ENCODE data around the gene COL23A1. TPM values are rescaled to one million over a fixed set of nuclear protein-coding genes. Genes with fewer than 3 reads are reported as not detected.

COL23A1 gene
- total and polyA plus RNA-seq, 3 experiments from 2014 or later: 0.20 to 0.28 TPM; not detected in 1

DNA sequence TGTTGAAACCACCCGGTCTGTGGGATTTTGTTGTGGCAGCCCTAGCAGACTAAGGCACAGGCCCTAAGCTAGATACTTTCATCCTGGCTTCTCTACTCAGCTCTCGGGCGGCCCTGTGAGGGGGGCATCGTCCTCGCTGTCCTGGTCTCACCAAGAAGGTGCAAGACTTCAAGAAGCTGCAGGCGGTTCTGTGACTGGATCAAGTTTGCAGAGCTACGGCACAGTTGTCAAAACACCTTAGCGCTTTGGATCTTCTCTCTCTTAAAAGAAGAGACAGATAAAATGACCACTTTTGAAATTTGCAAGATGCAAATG is 238.2 kb downstream of the COL23A1 start:
- Mint-ChIP-seq H3K4me3 (no peak overlapping the region), H3K27ac (no peak overlapping the region), H3K9me3 (no peaks in the 10 kb centered on the region), H3K36me3 (no peaks in the 10 kb centered on the region), H3K27me3 (peaks cover 20 to 40% of the 10 kb centered on the region in 2 donors), H3K4me1 (peaks cover 0 to 9% (median 5%) of the 10 kb centered on the region in 3 donors)
- CTCF ChIA-PET: no interaction called here
- no peaks in the 10 kb centered on the region for H3K4me1 ChIP-seq (ENCODE audit: insufficient read depth, low read length)
- no peak overlapping the region for H3K4me3 ChIP-seq (ENCODE audit: low read length)
- no peak for DNase-seq
- no peak overlapping the region for H3K27ac ChIP-seq (ENCODE audit: low read depth, low read length)
- no peaks in the 10 kb centered on the region for H3K27me3 ChIP-seq (ENCODE audit: insufficient read depth, low read length, poor library complexity, severe bottlenecking)
- POLR2A ChIA-PET: no interaction called here
- H3K9me3 ChIP-seq (ENCODE audit: low read length): no peaks in the 10 kb centered on the region
- H3K36me3 ChIP-seq (ENCODE audit: insufficient read depth, low read length): no peaks in the 10 kb centered on the region

DNA sequence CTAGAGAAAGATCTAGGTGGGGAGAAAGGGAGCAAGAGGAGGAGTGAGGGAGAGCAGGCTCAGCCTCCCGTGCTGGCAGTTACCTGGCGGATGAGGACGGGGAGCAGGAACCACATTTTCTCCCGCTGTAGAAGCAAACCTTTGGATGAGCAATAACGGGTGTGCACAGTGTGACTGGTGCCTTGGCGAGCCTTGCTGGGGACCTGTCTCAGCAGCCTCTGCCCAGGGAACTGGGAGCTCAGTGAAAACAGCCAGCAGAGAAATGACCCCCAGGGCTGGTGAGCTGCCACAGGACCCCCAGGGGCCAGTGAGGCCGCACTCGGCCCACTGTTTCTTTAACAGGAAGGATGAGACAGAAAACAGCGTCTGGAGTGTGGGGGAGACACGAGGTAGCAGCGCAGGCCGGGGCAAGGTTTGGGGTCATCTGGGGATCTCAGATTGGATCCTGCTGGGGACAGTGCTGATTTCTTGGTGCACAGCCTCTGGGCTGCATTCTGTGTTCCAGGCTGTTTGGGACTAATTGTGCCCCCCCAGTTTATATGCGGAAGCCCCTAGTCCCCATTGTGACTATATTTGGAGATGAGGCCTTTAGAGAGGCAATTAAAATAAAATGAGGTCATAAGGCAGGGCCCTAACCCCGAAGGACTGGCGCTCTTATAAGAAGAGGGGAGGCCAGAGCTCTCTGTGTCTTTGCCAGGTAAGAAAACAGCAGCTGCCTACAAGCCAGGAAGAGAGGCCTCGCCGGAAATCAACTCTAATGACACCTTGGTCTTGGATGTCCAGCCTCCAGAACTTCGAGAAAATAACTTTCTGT is 238.8 kb downstream of the COL23A1 start:
- DNase-seq: no peak
- H3K36me3 ChIP-seq (ENCODE audit: insufficient read depth, low read length): no peaks in the 10 kb centered on the region
- no peaks in the 10 kb centered on the region for H3K4me1 ChIP-seq (ENCODE audit: insufficient read depth, low read length)
- ChIA-PET CTCF (no interaction called here), POLR2A (no interaction called here)
- no peak overlapping the region for H3K4me3 ChIP-seq (ENCODE audit: low read length)
- H3K36me3 Mint-ChIP-seq: no peaks in the 10 kb centered on the region
- H3K27me3 ChIP-seq (ENCODE audit: insufficient read depth, low read length, poor library complexity, severe bottlenecking): no peaks in the 10 kb centered on the region
- H3K4me1 Mint-ChIP-seq: peaks cover 0 to 6% (median 3%) of the 10 kb centered on the region in 3 donors
- no peaks in the 10 kb centered on the region for H3K9me3 Mint-ChIP-seq
- H3K4me3 Mint-ChIP-seq: no peak overlapping the region
- peaks cover 20 to 40% of the 10 kb centered on the region in 2 donors for H3K27me3 Mint-ChIP-seq
- H3K9me3 ChIP-seq (ENCODE audit: low read length): no peaks in the 10 kb centered on the region
- H3K27ac ChIP-seq (ENCODE audit: low read depth, low read length): no peak overlapping the region
- no peak overlapping the region for H3K27ac Mint-ChIP-seq

DNA sequence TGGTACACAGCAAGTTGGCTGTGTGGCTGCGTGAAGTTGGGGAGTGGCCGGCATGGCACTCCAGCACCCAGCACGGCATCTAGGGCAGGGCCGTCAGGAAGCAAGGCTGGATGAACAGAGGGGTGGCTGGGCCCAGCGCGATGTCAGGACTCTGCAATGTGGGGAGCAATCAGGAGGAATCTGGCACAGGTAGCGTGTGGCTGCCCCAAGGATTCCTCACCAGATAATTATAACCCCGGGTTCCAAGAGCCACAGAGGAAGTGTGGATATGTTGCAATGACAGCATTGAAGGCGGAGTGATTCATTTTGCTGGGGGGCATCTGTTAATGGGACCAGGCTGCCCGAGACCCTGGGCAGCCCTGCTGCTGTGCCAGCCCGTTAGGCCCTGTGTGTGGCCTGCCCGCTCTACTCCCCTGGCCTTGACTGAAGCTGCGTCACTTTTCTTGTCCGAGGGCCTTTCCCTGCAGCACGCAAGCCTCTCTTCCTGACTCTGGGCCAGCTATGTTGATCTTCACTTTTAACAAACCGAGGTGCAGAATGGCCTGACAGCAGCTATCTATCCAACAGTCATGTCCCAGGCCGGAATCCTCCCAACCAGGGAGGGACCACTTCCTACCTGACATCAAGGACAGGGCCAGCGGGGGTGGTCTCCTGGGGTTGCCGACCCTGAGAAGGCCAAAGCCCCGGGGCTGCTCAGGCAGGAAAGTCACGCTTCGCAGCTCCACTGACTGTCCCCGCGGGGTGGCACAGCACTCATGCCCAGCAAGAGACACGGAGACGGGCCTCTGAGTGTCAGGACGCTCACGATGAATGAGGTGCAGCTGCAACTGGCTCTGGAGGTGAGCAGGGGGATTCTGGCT is 239.6 kb downstream of the COL23A1 start:
- Histone ChIP-seq H3K36me3 (ENCODE audit: insufficient read depth, low read length) (no peaks in the 10 kb centered on the region), H3K27me3 (ENCODE audit: insufficient read depth, low read length, poor library complexity, severe bottlenecking) (no peaks in the 10 kb centered on the region), H3K27ac (ENCODE audit: low read depth, low read length) (no peak overlapping the region), H3K9me3 (ENCODE audit: low read length) (no peaks in the 10 kb centered on the region), H3K4me3 (ENCODE audit: low read length) (no peak overlapping the region), H3K4me1 (ENCODE audit: insufficient read depth, low read length) (no peaks in the 10 kb centered on the region)
- no peak overlapping the region for H3K4me3 Mint-ChIP-seq
- peaks cover 14 to 33% of the 10 kb centered on the region in 2 donors for H3K27me3 Mint-ChIP-seq
- H3K4me1 Mint-ChIP-seq: no peaks in the 10 kb centered on the region
- POLR2A ChIA-PET: no interaction called here
- CTCF ChIA-PET: no interaction called here
- H3K36me3 Mint-ChIP-seq: no peaks in the 10 kb centered on the region
- no peaks in the 10 kb centered on the region for H3K9me3 Mint-ChIP-seq
- DNase-seq: no peak
- H3K27ac Mint-ChIP-seq: peak overlapping the region in 1 of 8 donors; percentile 9

DNA sequence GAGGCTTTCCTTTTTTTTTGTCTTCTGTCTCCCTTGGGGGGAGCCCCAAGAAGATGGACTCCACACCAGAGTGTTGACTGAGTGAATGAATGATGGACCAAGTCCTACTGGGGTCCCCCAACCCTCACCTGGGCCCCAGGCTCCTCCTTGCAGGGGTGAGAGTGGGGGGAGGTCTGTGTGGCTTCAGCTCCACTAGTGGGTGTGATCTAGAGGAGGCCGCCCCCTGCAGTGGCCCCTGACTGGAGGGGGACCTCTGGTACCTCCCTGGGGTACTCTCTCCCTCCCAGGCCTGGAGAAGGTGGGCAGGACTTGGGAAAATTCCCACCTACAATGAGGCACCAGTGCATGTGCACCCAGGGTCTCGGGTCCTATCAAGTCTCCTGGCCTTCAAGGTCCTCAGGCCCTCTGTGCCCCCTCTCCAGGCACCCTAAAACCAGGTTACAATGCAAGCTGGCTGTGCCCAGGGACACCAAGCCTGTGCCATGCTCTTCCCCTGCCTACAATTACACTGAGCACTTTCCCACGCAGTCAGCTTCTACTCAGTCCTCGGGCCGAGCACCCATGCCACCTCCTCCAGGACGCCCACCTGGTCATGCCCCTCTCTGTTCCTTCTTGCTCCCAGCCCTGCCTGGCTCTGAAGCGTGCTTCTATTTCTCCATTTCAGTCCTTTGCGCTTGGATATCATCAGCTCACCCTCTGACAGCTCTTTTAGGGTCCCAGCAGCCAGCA is 240.4 kb downstream of the COL23A1 start:
- Mint-ChIP-seq H3K4me1 (no peaks in the 10 kb centered on the region), H3K27ac (no peak overlapping the region), H3K4me3 (no peak overlapping the region), H3K9me3 (no peaks in the 10 kb centered on the region), H3K27me3 (peaks cover 10 to 33% of the 10 kb centered on the region in 2 donors), H3K36me3 (no peaks in the 10 kb centered on the region)
- Histone ChIP-seq H3K36me3 (ENCODE audit: insufficient read depth, low read length) (no peaks in the 10 kb centered on the region), H3K4me1 (ENCODE audit: insufficient read depth, low read length) (no peaks in the 10 kb centered on the region), H3K9me3 (ENCODE audit: low read length) (no peaks in the 10 kb centered on the region), H3K27me3 (ENCODE audit: insufficient read depth, low read length, poor library complexity, severe bottlenecking) (no peaks in the 10 kb centered on the region), H3K27ac (ENCODE audit: low read depth, low read length) (no peak overlapping the region), H3K4me3 (ENCODE audit: low read length) (no peak overlapping the region)
- ChIA-PET POLR2A (no interaction called here), CTCF (no interaction called here)
- no peak for DNase-seq

DNA sequence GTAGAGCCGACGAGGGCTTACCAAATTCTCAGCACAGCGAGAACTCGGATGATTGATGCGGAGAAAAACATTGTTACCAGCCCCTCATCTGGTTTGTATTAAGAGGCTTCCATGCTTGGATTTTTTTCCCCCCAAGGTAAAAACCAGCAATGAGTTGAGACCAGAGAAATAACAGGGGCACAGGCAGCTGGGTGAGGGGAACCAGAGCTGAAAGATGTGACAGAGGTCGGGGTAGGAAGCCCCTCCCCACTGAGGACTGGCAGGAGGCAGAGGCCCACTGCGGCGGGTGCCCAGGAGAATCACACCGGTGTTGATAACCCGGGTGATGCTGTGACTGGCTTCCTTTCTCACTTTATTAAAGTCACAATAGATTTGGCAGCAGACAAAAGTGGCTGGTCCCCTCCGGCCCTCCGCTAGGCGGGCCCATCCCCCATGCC is 241.1 kb downstream of the COL23A1 start:
- Mint-ChIP-seq H3K36me3 (no peaks in the 10 kb centered on the region), H3K9me3 (no peaks in the 10 kb centered on the region), H3K27me3 (peaks cover 5 to 29% of the 10 kb centered on the region in 2 donors), H3K27ac (no peak overlapping the region), H3K4me3 (peak overlapping the region in 1 of 7 donors; percentile 56), H3K4me1 (no peaks in the 10 kb centered on the region)
- Histone ChIP-seq H3K9me3 (ENCODE audit: low read length) (no peaks in the 10 kb centered on the region), H3K36me3 (ENCODE audit: insufficient read depth, low read length) (no peaks in the 10 kb centered on the region), H3K4me3 (ENCODE audit: low read length) (no peak overlapping the region), H3K4me1 (ENCODE audit: insufficient read depth, low read length) (no peaks in the 10 kb centered on the region), H3K27me3 (ENCODE audit: insufficient read depth, low read length, poor library complexity, severe bottlenecking) (no peaks in the 10 kb centered on the region), H3K27ac (ENCODE audit: low read depth, low read length) (no peak overlapping the region)
- ChIA-PET POLR2A (no interaction called here), CTCF (no interaction called here)
- no peak for DNase-seq

DNA sequence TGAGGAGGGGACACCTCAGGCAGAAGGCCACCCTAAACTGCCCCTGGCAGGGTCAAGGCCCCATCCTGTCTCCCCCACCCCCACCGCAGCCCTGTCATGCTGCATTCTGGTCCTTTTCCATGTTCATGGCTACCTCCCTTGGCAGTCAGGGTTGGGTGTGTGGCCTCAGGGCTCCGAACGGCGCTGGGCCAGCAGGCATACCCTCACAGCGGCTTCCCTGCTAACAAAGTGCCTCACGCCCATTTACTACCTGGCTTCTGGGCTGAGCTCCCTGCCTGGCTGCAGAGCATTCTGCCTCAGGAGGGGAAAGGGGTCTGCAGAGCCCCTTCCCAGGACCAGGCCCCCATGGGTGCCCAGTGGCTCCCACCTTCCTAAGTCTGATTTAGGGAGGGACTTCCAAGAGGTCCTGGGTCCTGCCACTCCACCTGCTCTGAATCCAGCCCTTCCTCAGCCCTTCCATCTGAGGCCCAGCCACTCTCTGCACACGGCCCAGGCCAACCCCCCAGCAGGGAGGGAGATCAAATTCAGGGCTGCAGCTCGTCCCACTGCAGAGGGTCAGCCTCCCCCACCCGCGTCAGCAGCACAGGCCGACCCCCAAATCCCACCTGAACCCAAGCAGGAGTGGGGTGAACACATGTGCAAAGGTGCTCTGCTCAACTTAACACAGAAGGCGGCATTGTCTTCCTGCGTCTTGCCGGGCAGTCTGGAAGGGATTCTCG is 241.7 kb downstream of the COL23A1 start:
- Histone ChIP-seq H3K4me1 (ENCODE audit: insufficient read depth, low read length) (no peaks in the 10 kb centered on the region), H3K27me3 (ENCODE audit: insufficient read depth, low read length, poor library complexity, severe bottlenecking) (no peaks in the 10 kb centered on the region), H3K27ac (ENCODE audit: low read depth, low read length) (no peak overlapping the region), H3K9me3 (ENCODE audit: low read length) (no peaks in the 10 kb centered on the region), H3K4me3 (ENCODE audit: low read length) (no peak overlapping the region), H3K36me3 (ENCODE audit: insufficient read depth, low read length) (no peaks in the 10 kb centered on the region)
- H3K9me3 Mint-ChIP-seq: no peaks in the 10 kb centered on the region
- H3K27ac Mint-ChIP-seq: no peak overlapping the region
- POLR2A ChIA-PET: no interaction called here
- peak overlapping the region in 1 of 7 donors; percentile 56 for H3K4me3 Mint-ChIP-seq
- H3K4me1 Mint-ChIP-seq: no peaks in the 10 kb centered on the region
- DNase-seq: no peak
- CTCF ChIA-PET: no interaction called here
- H3K36me3 Mint-ChIP-seq: no peaks in the 10 kb centered on the region
- H3K27me3 Mint-ChIP-seq: peaks cover 4 to 25% of the 10 kb centered on the region in 2 donors

DNA sequence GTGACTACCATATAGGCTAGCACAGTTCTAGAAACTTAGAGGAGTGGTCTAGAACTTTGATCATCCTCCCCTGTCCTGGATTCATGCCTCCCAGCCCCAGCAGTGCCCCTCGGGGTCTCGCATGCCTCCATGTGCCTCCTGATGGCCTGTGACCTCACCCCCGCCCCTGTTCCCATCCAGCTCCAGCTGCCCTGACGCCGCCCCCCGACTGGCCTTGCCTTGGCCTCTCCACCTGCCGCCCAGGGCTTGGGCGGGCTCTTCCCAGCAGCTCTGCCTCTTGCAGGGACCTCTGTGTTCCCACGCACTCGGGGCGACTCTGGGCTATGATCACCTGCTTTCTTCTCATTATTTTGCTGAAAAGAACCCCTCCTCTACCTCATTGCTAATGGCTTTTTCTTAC is 242.2 kb downstream of the COL23A1 start:
- no peaks in the 10 kb centered on the region for H3K9me3 Mint-ChIP-seq
- Histone ChIP-seq H3K4me1 (ENCODE audit: insufficient read depth, low read length) (no peaks in the 10 kb centered on the region), H3K27me3 (ENCODE audit: insufficient read depth, low read length, poor library complexity, severe bottlenecking) (no peaks in the 10 kb centered on the region), H3K9me3 (ENCODE audit: low read length) (no peaks in the 10 kb centered on the region), H3K36me3 (ENCODE audit: insufficient read depth, low read length) (no peaks in the 10 kb centered on the region), H3K27ac (ENCODE audit: low read depth, low read length) (no peak overlapping the region), H3K4me3 (ENCODE audit: low read length) (no peak overlapping the region)
- H3K27ac Mint-ChIP-seq: no peak overlapping the region
- no peaks in the 10 kb centered on the region for H3K4me1 Mint-ChIP-seq
- peaks cover 4 to 19% of the 10 kb centered on the region in 2 donors for H3K27me3 Mint-ChIP-seq
- no peak overlapping the region for H3K4me3 Mint-ChIP-seq
- H3K36me3 Mint-ChIP-seq: no peaks in the 10 kb centered on the region
- no peak for DNase-seq
- ChIA-PET POLR2A (no interaction called here), CTCF (no interaction called here)
